H1 (cell line): ENCODE data around the gene NIPAL3.

ENCODE experiments used
- ATF2 ChIP-seq: IDR thresholded peaks from 2 replicates; pipeline ENCODE4 v1.6.1; 2012; ENCODE audit warnings: low read length, inconsistent platforms
- BACH1 ChIP-seq: IDR thresholded peaks from 2 replicates; pipeline ENCODE4 v1.6.1; 2012; ENCODE audit warnings: low read length, improper control_type of control experiment
- CHD2 ChIP-seq: IDR thresholded peaks from 2 replicates; pipeline ENCODE4 v1.6.1; 2012; ENCODE audit warnings: low read length, improper control_type of control experiment
- CTCF ChIP-seq, 3 experiments: IDR thresholded peaks; 1 replicate in 2 of 3; 2 replicates in 1 of 3; pipeline versions ENCODE4 v1.5.1 to v1.6.1; 2011; ENCODE audit warnings: low read length in 3 of 3, mild to moderate bottlenecking in 3 of 3, inconsistent platforms in 2 of 3, low read depth in 1 of 3, moderate library complexity in 1 of 3; ENCODE audit not compliant: insufficient read depth in 1 of 3; ENCODE audit errors: control extremely low read depth in 1 of 3
- EZH2 ChIP-seq: fragments of 200-600 bp; sonication (generic); IDR thresholded peaks from 2 replicates; pipeline ENCODE4 v1.7.1; 2012; ENCODE audit warnings: low read depth, mild to moderate bottlenecking, moderate library complexity, low read length, inconsistent platforms; ENCODE audit not compliant: severe bottlenecking
- POLR2A ChIP-seq, 2 experiments: IDR thresholded peaks; 1 replicate in 1 of 2; 2 replicates in 1 of 2; pipeline ENCODE4 v1.6.1; 2011; ENCODE audit warnings: low read depth in 2 of 2, low read length in 2 of 2, mild to moderate bottlenecking in 2 of 2; ENCODE audit errors: control extremely low read depth in 1 of 2
- POLR2AphosphoS5 ChIP-seq: IDR thresholded peaks from 2 replicates; pipeline ENCODE4 v1.6.1; 2011; ENCODE audit warnings: low read depth, low read length
- YY1 ChIP-seq: IDR thresholded peaks from 2 replicates; pipeline ENCODE4 v1.6.1; 2011; ENCODE audit warnings: low read depth, mild to moderate bottlenecking, low read length

GRCh38 chr1:24384251-24385090 lies 31.1 kb upstream of the NIPAL3 start:
- TF ChIP-seq BACH1 (no peak), CTCF (IDR thresholded peaks at IDR 0.05; ENCODE audit: control extremely low read depth in 1 of 3, insufficient read depth in 1 of 3, low read depth in 1 of 3, low read length in 3 of 3) (no peak), POLR2A (IDR thresholded peaks at IDR 0.05; ENCODE audit: control extremely low read depth in 1 of 2, low read depth in 2 of 2, low read length in 2 of 2) (no peak), POLR2AphosphoS5 (no peak), CHD2 (no peak), EZH2 (no peak), ATF2 (no peak), YY1 (no peak)
